Kidney epithelial cell (primary cell): Measurements from ENCODE around the gene IRF2BP2. TPM values are rescaled to one million over a fixed set of nuclear protein-coding genes. Genes with fewer than 3 reads are reported as not detected.
"Not testable (repeated sequence)": the region's sequence is repeated elsewhere in the genome, so short reads cannot be mapped to it uniquely, and the experiment has no call there.

Experiments used
- DNase-seq: peaks from one replicate; pipeline ENCODE4 v3.0.0-alpha.2; 2010; ENCODE audit warnings: low read depth
- H3K27me3 ChIP-seq: 2 replicates; pipeline ENCODE4 v1.6.0; 2011; ENCODE audit warnings: low read length; ENCODE audit not compliant: control insufficient read depth, insufficient read depth
- H3K36me3 ChIP-seq: 2 replicates; pipeline ENCODE4 v1.5.1; 2011; ENCODE audit warnings: low read length; ENCODE audit not compliant: control insufficient read depth, insufficient read depth
- H3K4me3 ChIP-seq: 2 replicates; pipeline ENCODE4 v1.5.1; 2011; ENCODE audit warnings: low read depth, mild to moderate bottlenecking, control low read depth, low read length
- CTCF ChIP-seq: IDR thresholded peaks from 2 replicates; pipeline ENCODE4 v1.5.1; 2011; ENCODE audit warnings: mild to moderate bottlenecking, moderate library complexity, low read length, control low read depth, inconsistent platforms; ENCODE audit not compliant: insufficient read depth, poor library complexity, severe bottlenecking
- total RNA-seq: library from RNA; depleted of rRNA; stranded (reverse); fragments of >200 nt; gene quantifications from 2 replicates; pipeline ENCODE4 v1.2.3, GENCODE V29; 2015

The IRF2BP2 gene
- total RNA-seq, 1 donor from 2014 or later: 85.5 TPM

GRCh38 chr1:234639961-234640360 is 30.0 kb upstream of the IRF2BP2 start:
- DNase-seq: no peak
- Histone ChIP-seq H3K36me3 (no peaks in the 10 kb centered on the region), H3K27me3 (no peaks in the 10 kb centered on the region), H3K4me3 (no peak overlapping the region)
- no peak for TF ChIP-seq CTCF

GRCh38 chr1:234638832-234639799 is 29.1 kb upstream of the IRF2BP2 start:
- peak; percentile 82 for DNase-seq
- Histone ChIP-seq H3K4me3 (no peak overlapping the region), H3K27me3 (no peaks in the 10 kb centered on the region), H3K36me3 (no peaks in the 10 kb centered on the region)
- TF ChIP-seq CTCF: no peak

GRCh38 chr1:234634922-234635321 is 24.9 kb upstream of the IRF2BP2 start:
- H3K4me3 ChIP-seq, DNase-seq, H3K27me3 ChIP-seq, H3K36me3 ChIP-seq: not testable (repeated sequence)

GRCh38 chr1:234634387-234634786 is 24.4 kb upstream of the IRF2BP2 start:
- Histone ChIP-seq H3K27me3 (no peaks in the 10 kb centered on the region), H3K36me3 (no peaks in the 10 kb centered on the region), H3K4me3 (no peak overlapping the region)
- no peak for DNase-seq
- no peak for TF ChIP-seq CTCF

GRCh38 chr1:234633246-234634003 is 23.4 kb upstream of the IRF2BP2 start:
- Histone ChIP-seq H3K36me3 (no peaks in the 10 kb centered on the region), H3K27me3 (no peaks in the 10 kb centered on the region), H3K4me3 (no peak overlapping the region)
- DNase-seq: no peak
- no peak for TF ChIP-seq CTCF

- no peaks in the 10 kb centered on the region for H3K36me3 ChIP-seq
- no peak overlapping the region for H3K4me3 ChIP-seq
- TF ChIP-seq CTCF: no peak
- no peaks in the 10 kb centered on the region for H3K27me3 ChIP-seq
- no peak for DNase-seq
Observed at GRCh38 chr1:234632225-234632624, 22.2 kb upstream of the IRF2BP2 start.
